RWPE2 (cell line): ENCODE data around the gene GPR68.

Experiments used
- ATAC-seq: fragments of 200-7000 bp; cut with Tn5 transposase; 3 replicates; pipeline ENCODE4 v1.9.1; 2021; ENCODE audit warnings: low read depth
- DNase-seq: peaks from one replicate; pipeline ENCODE4 v3.0.0-alpha.2; 2020; ENCODE audit warnings: low spot score
- H3K27ac ChIP-seq: fragments of 450-650 bp; 2 replicates; pipeline ENCODE4 v1.5.1; 2017; ENCODE audit warnings: mild to moderate bottlenecking; ENCODE audit not compliant: poor library complexity, severe bottlenecking
- H3K27me3 ChIP-seq: fragments of 250-450 bp; sonication (Bioruptor Pico); 2 replicates; pipeline ENCODE4 v1.5.1; 2021; ENCODE audit warnings: mild to moderate bottlenecking, moderate library complexity; ENCODE audit not compliant: insufficient read depth, poor library complexity, severe bottlenecking
- H3K36me3 ChIP-seq: fragments of 250-450 bp; sonication (Bioruptor Pico); 2 replicates; pipeline ENCODE4 v1.5.1; 2020; ENCODE audit warnings: low read depth, mild to moderate bottlenecking, moderate library complexity
- H3K4me1 ChIP-seq: fragments of 250-450 bp; sonication (Bioruptor Pico); 2 replicates; pipeline ENCODE4 v1.5.1; 2021; ENCODE audit warnings: mild to moderate bottlenecking, moderate library complexity; ENCODE audit not compliant: insufficient read depth, poor library complexity, severe bottlenecking
- H3K4me3 ChIP-seq: fragments of 250-450 bp; sonication (Bioruptor Pico); 2 replicates; pipeline ENCODE4 v1.5.1; 2021; ENCODE audit warnings: mild to moderate bottlenecking, moderate library complexity; ENCODE audit not compliant: severe bottlenecking
- H3K9me3 ChIP-seq: fragments of 250-450 bp; sonication (Bioruptor Pico); 2 replicates; pipeline ENCODE4 v1.5.1; 2021; ENCODE audit warnings: mild to moderate bottlenecking, moderate library complexity; ENCODE audit not compliant: severe bottlenecking
- CTCF ChIP-seq: fragments of 450-650 bp; IDR thresholded peaks from one replicate; pipeline ENCODE4 v1.5.1; 2017; ENCODE audit warnings: mild to moderate bottlenecking, moderate library complexity; ENCODE audit not compliant: poor library complexity, severe bottlenecking

The GPR68 gene, protein sequence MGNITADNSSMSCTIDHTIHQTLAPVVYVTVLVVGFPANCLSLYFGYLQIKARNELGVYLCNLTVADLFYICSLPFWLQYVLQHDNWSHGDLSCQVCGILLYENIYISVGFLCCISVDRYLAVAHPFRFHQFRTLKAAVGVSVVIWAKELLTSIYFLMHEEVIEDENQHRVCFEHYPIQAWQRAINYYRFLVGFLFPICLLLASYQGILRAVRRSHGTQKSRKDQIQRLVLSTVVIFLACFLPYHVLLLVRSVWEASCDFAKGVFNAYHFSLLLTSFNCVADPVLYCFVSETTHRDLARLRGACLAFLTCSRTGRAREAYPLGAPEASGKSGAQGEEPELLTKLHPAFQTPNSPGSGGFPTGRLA

GRCh38 chr14:91244501-91244901, at the start of gene GPR68:
Gene GPR68, minus strand, starts transcription at chr14:91244704. Its CDS starts 9,654 bp downstream, at chr14:91235050.
- H3K4me1 ChIP-seq = peaks cover 14% of the 10 kb centered on the region
- TF ChIP-seq CTCF = no peak
- H3K36me3 ChIP-seq = no peaks in the 10 kb centered on the region
- H3K4me3 ChIP-seq = no peak within 1 kb of the TSS
- peak within 1 kb of the TSS; percentile 73 for H3K27ac ChIP-seq
- no peaks in the 10 kb centered on the region for H3K27me3 ChIP-seq
- ATAC-seq (no peak), DNase-seq (no peak)
- peaks cover 2% of the 10 kb centered on the region for H3K9me3 ChIP-seq

- H3K4me1 ChIP-seq = no peaks in the 10 kb centered on the region
- H3K27ac ChIP-seq = no peak overlapping the region
- H3K27me3 ChIP-seq = no peaks in the 10 kb centered on the region
- no peak for TF ChIP-seq CTCF
- ATAC-seq (no peak), DNase-seq (no peak)
- peaks cover 65% of the 10 kb centered on the region for H3K36me3 ChIP-seq
- no peak overlapping the region for H3K4me3 ChIP-seq
- no peaks in the 10 kb centered on the region for H3K9me3 ChIP-seq
Observed at GRCh38 chr14:91294153-91294552, 49.6 kb upstream of the GPR68 start.

GRCh38 chr14:91293281-91293680, 48.8 kb upstream of the GPR68 start:
- no peak for ATAC-seq
- H3K27me3 ChIP-seq = no peaks in the 10 kb centered on the region
- H3K4me1 ChIP-seq = no peaks in the 10 kb centered on the region
- no peak overlapping the region for H3K4me3 ChIP-seq
- peaks cover 60% of the 10 kb centered on the region for H3K36me3 ChIP-seq
- no peak overlapping the region for H3K27ac ChIP-seq
- no peak for TF ChIP-seq CTCF
- DNase-seq = no peak
- no peaks in the 10 kb centered on the region for H3K9me3 ChIP-seq

- Histone ChIP-seq H3K27me3 (no peaks in the 10 kb centered on the region), H3K9me3 (no peaks in the 10 kb centered on the region), H3K36me3 (peaks cover 62% of the 10 kb centered on the region), H3K27ac (no peak overlapping the region), H3K4me1 (no peaks in the 10 kb centered on the region), H3K4me3 (no peak overlapping the region)
- ATAC-seq = no peak
- no peak for TF ChIP-seq CTCF
- no peak for DNase-seq
Observed at GRCh38 chr14:91292491-91292890, 48.0 kb upstream of the GPR68 start.

DNA sequence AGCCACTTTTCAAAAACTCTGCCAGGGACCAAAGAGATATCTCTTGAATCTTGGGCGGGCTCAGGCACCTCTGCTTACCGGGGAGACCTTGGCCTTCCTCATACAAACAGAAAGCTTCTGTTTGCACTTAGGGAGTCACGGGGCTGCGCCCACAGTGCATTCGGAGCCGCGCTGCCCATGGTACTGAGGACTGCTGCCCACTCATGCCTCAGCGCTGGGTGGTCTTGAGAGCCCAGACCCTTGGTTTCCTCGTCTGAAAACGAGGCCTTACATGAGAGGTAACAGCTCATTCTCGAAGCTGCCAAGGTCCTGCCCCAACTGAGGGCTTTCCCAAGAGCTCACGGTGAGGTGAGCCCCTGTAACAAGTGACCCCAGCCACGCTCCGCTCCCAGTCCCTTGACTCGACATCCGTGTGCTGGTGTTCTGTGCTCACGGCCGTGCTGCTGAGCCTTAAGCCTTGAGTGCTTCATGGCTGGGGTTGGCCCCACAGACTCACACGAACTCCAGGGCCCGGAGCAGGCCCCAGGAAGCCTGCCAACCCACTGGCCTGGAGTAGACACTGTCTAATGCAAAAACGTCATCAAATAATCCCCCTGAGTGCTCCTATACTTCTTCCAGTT, 47.4 kb upstream of the GPR68 start:
- DNase-seq (no peak), ATAC-seq (no peak)
- Histone ChIP-seq H3K36me3 (peaks cover 62% of the 10 kb centered on the region), H3K27ac (no peak overlapping the region), H3K4me1 (no peaks in the 10 kb centered on the region), H3K9me3 (no peaks in the 10 kb centered on the region), H3K4me3 (no peak overlapping the region), H3K27me3 (no peaks in the 10 kb centered on the region)
- TF ChIP-seq CTCF = no peak
